PC-9 (cell line): Measurements from ENCODE around the gene ELOVL5. TPM values are rescaled to one million over a fixed set of nuclear protein-coding genes. Genes with fewer than 3 reads are reported as not detected.
"Not testable (repeated sequence)": the region's sequence is repeated elsewhere in the genome, so short reads cannot be mapped to it uniquely, and the experiment has no call there.

Experiments used
- BruUV-seq: library from RNA; stranded (reverse); fragments of 400-500 nt; replicated peaks from 2 replicates; lab custom pipeline; 2021; lab: Mats Ljungman, UMichigan
- CTCF ChIA-PET: fragments of 300-600 bp; sonication (Branson Sonifier 250); formaldehyde crosslinking; loops from one replicate; lab custom pipeline; 2022; ENCODE audit warnings: antibody characterized with exemption; lab: Charles Lee
- POLR2A ChIA-PET: fragments of 300-600 bp; sonication (Branson Sonifier 250); formaldehyde crosslinking; loops from one replicate; lab custom pipeline; 2022; ENCODE audit warnings: antibody characterized with exemption; ENCODE audit not compliant: unreplicated experiment; lab: Charles Lee
- DNase-seq, 2 experiments: peaks; one replicate each; pipeline versions ENCODE4 v3.0.0 to v3.0.0-alpha.2; 2015 to 2022; ENCODE audit warnings: mixed read lengths in 1 of 2
- H2AFZ ChIP-seq: fragments of 200-600 bp; sonication (generic); 2 replicates; pipeline ENCODE4 v1.8.1; 2017; ENCODE audit warnings: antibody characterized with exemption
- H3F3A ChIP-seq: fragments of 200-600 bp; sonication (generic); 2 replicates; pipeline ENCODE4 v1.8.1; 2017; ENCODE audit warnings: antibody characterized with exemption, mild to moderate bottlenecking, low read depth; ENCODE audit not compliant: insufficient read depth
- H3K27ac ChIP-seq: fragments of 200-600 bp; sonication (generic); 2 replicates; pipeline ENCODE4 v1.6.1; 2016; ENCODE audit warnings: mixed run types
- H3K27me3 ChIP-seq: fragments of 200-600 bp; sonication (generic); 2 replicates; pipeline ENCODE4 v1.6.1; 2016; ENCODE audit warnings: low read depth, mixed run types; ENCODE audit not compliant: insufficient read depth
- H3K36me3 ChIP-seq: fragments of 200-600 bp; sonication (generic); 2 replicates; pipeline ENCODE4 v1.6.1; 2016; ENCODE audit warnings: low read depth, mixed run types
- H3K4me1 ChIP-seq: fragments of 200-600 bp; sonication (generic); replicated peaks from 2 replicates; pipeline ENCODE4 v1.6.1; 2016; ENCODE audit warnings: mixed run types; ENCODE audit not compliant: insufficient read depth
- H3K4me2 ChIP-seq: fragments of 200-600 bp; sonication (generic); 2 replicates; pipeline ENCODE4 v1.6.1; 2017; ENCODE audit warnings: mixed run types
- H3K4me3 ChIP-seq: fragments of 200-600 bp; sonication (generic); 2 replicates; pipeline ENCODE4 v1.6.1; 2016; ENCODE audit warnings: mixed run types
- H3K79me2 ChIP-seq: fragments of 200-600 bp; sonication (generic); 2 replicates; pipeline ENCODE4 v1.6.1; 2017; ENCODE audit warnings: low read depth, mixed run types
- H3K9me2 ChIP-seq: fragments of 200-600 bp; sonication (generic); 2 replicates; pipeline ENCODE4 v1.8.1; 2017; ENCODE audit warnings: mild to moderate bottlenecking; ENCODE audit not compliant: insufficient read depth
- H3K9me3 ChIP-seq: fragments of 200-600 bp; sonication (generic); 2 replicates; pipeline ENCODE4 v1.8.1; 2016; ENCODE audit warnings: low read depth; ENCODE audit not compliant: insufficient read depth
- H4K20me1 ChIP-seq: fragments of 200-600 bp; sonication (generic); 2 replicates; pipeline ENCODE4 v1.8.1; 2017; ENCODE audit not compliant: insufficient read depth
- CTCF ChIP-seq: fragments of 200-600 bp; sonication (generic); conservative IDR thresholded peaks from 2 replicates; pipeline ENCODE4 v1.6.1; 2017; ENCODE audit warnings: mixed run types, antibody characterized with exemption, mild to moderate bottlenecking, moderate library complexity
- EZH2 ChIP-seq: fragments of 200-600 bp; sonication (generic); IDR thresholded peaks from 2 replicates; pipeline ENCODE4 v1.8.0; 2017; ENCODE audit warnings: antibody characterized with exemption, low read depth
- intact Hi-C: fragments of 100-400 bp; cut with micrococcal nuclease; formaldehyde crosslinking; loops from one replicate; pipeline ENCODE4 v1.10.0; 2022; ENCODE audit not compliant: unreplicated experiment
- total RNA-seq: library from RNA; stranded (reverse); gene quantifications from 2 replicates; pipeline ENCODE4 v1.2.3, GENCODE V29; 2021

Gene ELOVL5
- total RNA-seq, 1 experiment from 2014 or later, result 108 TPM

- no peak for DNase-seq
- H3K27me3 ChIP-seq, result no peaks in the 10 kb centered on the region
- POLR2A ChIA-PET, result no interaction called here
- H3K4me3 ChIP-seq, result no peak overlapping the region
- H4K20me1 ChIP-seq, result peaks cover 5% of the 10 kb centered on the region; the same call in 1 of the 2 replicates
- H3K36me3 ChIP-seq, result peaks cover 3% of the 10 kb centered on the region
- peaks cover 19% of the 10 kb centered on the region; the same call in 1 of the 2 replicates for H3F3A ChIP-seq
- H3K79me2 ChIP-seq, result peaks cover 83% of the 10 kb centered on the region
- no peaks in the 10 kb centered on the region for H3K9me3 ChIP-seq
- H3K9me2 ChIP-seq, result no peaks in the 10 kb centered on the region
- no peak overlapping the region for H3K27ac ChIP-seq
- H2AFZ ChIP-seq, result no peak overlapping the region
- TF ChIP-seq CTCF (no peak), EZH2 (no peak)
- peaks cover 14% of the 10 kb centered on the region for H3K4me1 ChIP-seq
- BruUV-seq, result no TSS peak
- no peak overlapping the region for H3K4me2 ChIP-seq
- intact Hi-C loops, result no loop called here
- CTCF ChIA-PET, result interaction anchor here (0.6 kb wide), 1 partner anchor 8 kb away, joined by 4 read pairs; no protein-coding TSS in a partner anchor
Observed at GRCh38 chr6:53318429-53318828, 30.3 kb downstream of the ELOVL5 start.

- H3K9me3 ChIP-seq, result no peaks in the 10 kb centered on the region
- H3K79me2 ChIP-seq, result peaks cover 83% of the 10 kb centered on the region
- H3K27me3 ChIP-seq, result no peaks in the 10 kb centered on the region
- TF ChIP-seq CTCF, result no peak
- TF ChIP-seq EZH2, result no peak
- no peak overlapping the region for H2AFZ ChIP-seq
- H3K9me2 ChIP-seq, result no peaks in the 10 kb centered on the region
- H3K4me1 ChIP-seq, result peaks cover 9% of the 10 kb centered on the region
- no peak overlapping the region for H3K27ac ChIP-seq
- peaks cover 5% of the 10 kb centered on the region; the same call in 1 of the 2 replicates for H4K20me1 ChIP-seq
- no TSS peak for BruUV-seq
- intact Hi-C loops, result no loop called here
- H3K36me3 ChIP-seq, result peaks cover 3% of the 10 kb centered on the region
- no peak for DNase-seq
- ChIA-PET CTCF (no interaction called here), POLR2A (no interaction called here)
- H3K4me3 ChIP-seq, result no peak overlapping the region
- peaks cover 17% of the 10 kb centered on the region; the same call in 1 of the 2 replicates for H3F3A ChIP-seq
- no peak overlapping the region for H3K4me2 ChIP-seq
Observed at GRCh38 chr6:53317861-53318260, 30.9 kb downstream of the ELOVL5 start.

- POLR2A ChIA-PET, H3K27me3 ChIP-seq, intact Hi-C loops, H3K4me2 ChIP-seq, H3K27ac ChIP-seq, DNase-seq, H3K4me3 ChIP-seq, CTCF ChIA-PET, H3K9me2 ChIP-seq, H4K20me1 ChIP-seq, H3K9me3 ChIP-seq, H3K4me1 ChIP-seq, H3K36me3 ChIP-seq, H2AFZ ChIP-seq, BruUV-seq: not testable (repeated sequence)
- Histone ChIP-seq H3K79me2 (peaks cover 81% of the 10 kb centered on the region), H3F3A (peaks cover 11% of the 10 kb centered on the region; the same call in 1 of the 2 replicates)
Observed at GRCh38 chr6:53317299-53317698, 31.5 kb downstream of the ELOVL5 start.

GRCh38 chr6:53316142-53316541 lies 32.6 kb downstream of the ELOVL5 start:
- DNase-seq, result no peak
- CTCF ChIA-PET, result no interaction called here
- H2AFZ ChIP-seq, result no peak overlapping the region
- H3K27me3 ChIP-seq, result no peaks in the 10 kb centered on the region
- H3F3A ChIP-seq, result peaks cover 9% of the 10 kb centered on the region; the same call in 1 of the 2 replicates
- peaks cover 81% of the 10 kb centered on the region for H3K79me2 ChIP-seq
- POLR2A ChIA-PET, result no interaction called here
- no TSS peak for BruUV-seq
- peaks cover 3% of the 10 kb centered on the region for H3K36me3 ChIP-seq
- H3K4me1 ChIP-seq, result no peaks in the 10 kb centered on the region
- H3K9me3 ChIP-seq, result peaks cover 3% of the 10 kb centered on the region; the same call in 1 of the 2 replicates
- H3K4me2 ChIP-seq, result no peak overlapping the region
- H4K20me1 ChIP-seq, result peaks cover 5% of the 10 kb centered on the region; the same call in 1 of the 2 replicates
- no peak for TF ChIP-seq CTCF
- no peak for TF ChIP-seq EZH2
- H3K27ac ChIP-seq, result no peak overlapping the region
- no peaks in the 10 kb centered on the region for H3K9me2 ChIP-seq
- no peak overlapping the region for H3K4me3 ChIP-seq
- intact Hi-C loops, result no loop called here
